HG03103 (cell line): ENCODE results near the gene ZAP70.
A peak's percentile ranks its signal among the peaks of the same experiment; 100 is the strongest.
"Not testable (repeated sequence)": the region's sequence is repeated elsewhere in the genome, so short reads cannot be mapped to it uniquely, and the experiment has no call there.

Experiments used
- ATAC-seq: cut with Tn5 transposase; IDR thresholded peaks from one replicate; pipeline ENCODE4 v1.9.1; 2021; ENCODE audit warnings: low read depth; ENCODE audit not compliant: unreplicated experiment

Gene ZAP70

GRCh38 chr2:97713296-97714083 is at the start of gene ZAP70:
ZAP70 (plus strand) TSS chr2:97713576; CDS start chr2:97724037, 10,461 bp downstream.
- ATAC-seq: no peak

- ATAC-seq: no peak
These were observed 49.8 kb upstream of the ZAP70 start for GRCh38 chr2:97663626-97663961.

- peak; percentile 85 for ATAC-seq
These were observed 49.3 kb upstream of the ZAP70 start, which contains the start of gene ACTR1B for GRCh38 chr2:97663962-97664635. ACTR1B (minus strand) TSS chr2:97664044; CDS start chr2:97663890, 154 bp downstream.

- ATAC-seq: no peak
These were observed 48.8 kb upstream of the ZAP70 start for GRCh38 chr2:97664636-97664970.

- no peak for ATAC-seq
These were observed 43.9 kb upstream of the ZAP70 start, which contains the start of gene C2orf92 for GRCh38 chr2:97669448-97669847. C2orf92 (plus strand) TSS chr2:97669713; CDS start chr2:97669789, 76 bp downstream.

GRCh38 chr2:97670471-97670870 is 42.9 kb upstream of the ZAP70 start:
- ATAC-seq: no peak

- no peak for ATAC-seq
These were observed 41.9 kb upstream of the ZAP70 start for GRCh38 chr2:97671526-97671925.

GRCh38 chr2:97672606-97673140 is 40.7 kb upstream of the ZAP70 start:
- ATAC-seq: not testable (repeated sequence)

GRCh38 chr2:97673182-97673914 is 40.0 kb upstream of the ZAP70 start:
- ATAC-seq: no peak

GRCh38 chr2:97673915-97674283 is 39.5 kb upstream of the ZAP70 start:
- ATAC-seq: no peak

- ATAC-seq: no peak
These were observed 37.8 kb upstream of the ZAP70 start for GRCh38 chr2:97675430-97676113.

- no peak for ATAC-seq
These were observed 36.8 kb upstream of the ZAP70 start for GRCh38 chr2:97676620-97677019.

- ATAC-seq: no peak
These were observed 35.9 kb upstream of the ZAP70 start for GRCh38 chr2:97677480-97677879.

GRCh38 chr2:97678298-97678697 is 35.1 kb upstream of the ZAP70 start:
- ATAC-seq: no peak

- not testable (repeated sequence) for ATAC-seq
These were observed 26.1 kb upstream of the ZAP70 start for GRCh38 chr2:97687235-97687634.

GRCh38 chr2:97688062-97688827 is 25.1 kb upstream of the ZAP70 start:
- no peak for ATAC-seq

- ATAC-seq: no peak
These were observed 22.2 kb upstream of the ZAP70 start for GRCh38 chr2:97691166-97691565.

- no peak for ATAC-seq
These were observed 19.9 kb upstream of the ZAP70 start for GRCh38 chr2:97693476-97693875.

GRCh38 chr2:97695744-97696143 is 17.6 kb upstream of the ZAP70 start:
- no peak for ATAC-seq
